Lower lobe of right lung (tissue), 2 donors: ENCODE data around the gene XPA. TPM values are rescaled to one million over a fixed set of nuclear protein-coding genes. Genes with fewer than 3 reads are reported as not detected.

Experiments used
- ATAC-seq, 2 donors: fragments of 200-7000 bp; cut with Tn5 transposase; one replicate each; pipeline ENCODE4 v1.9.1; 2020 to 2022; ENCODE audit warnings: mild to moderate bottlenecking in 2 of 2, moderate library complexity in 2 of 2
- DNase-seq: peaks from one replicate; pipeline ENCODE4 v3.0.0-alpha.2; 2020
- H3K27ac ChIP-seq: fragments of 200-600 bp; one replicate; pipeline ENCODE4 v1.8.0; 2022
- H3K27me3 ChIP-seq: fragments of 200-600 bp; one replicate; pipeline ENCODE4 v1.8.0; 2022; ENCODE audit warnings: low read depth
- H3K36me3 ChIP-seq: fragments of 200-600 bp; one replicate; pipeline ENCODE4 v1.8.0; 2022; ENCODE audit warnings: mild to moderate bottlenecking
- H3K4me1 ChIP-seq: fragments of 200-600 bp; one replicate; pipeline ENCODE4 v1.8.0; 2022
- H3K4me3 ChIP-seq: fragments of 200-600 bp; one replicate; pipeline ENCODE4 v1.8.0; 2022; ENCODE audit warnings: mild to moderate bottlenecking
- H3K9me3 ChIP-seq: fragments of 200-600 bp; one replicate; pipeline ENCODE4 v1.8.0; 2022
- CTCF ChIP-seq: fragments of 200-600 bp; IDR thresholded peaks from one replicate; pipeline ENCODE4 v1.8.0; 2022; ENCODE audit warnings: antibody characterized with exemption, mild to moderate bottlenecking
- intact Hi-C: fragments of 100-400 bp; cut with DNase I; formaldehyde crosslinking; loops from one replicate; pipeline ENCODE4 v1.11.0; 2022
- total RNA-seq: library from RNA; stranded (reverse); fragmentation: NEBNext Ultra II Directional; extraction: Animal tissue kit (Norgen Biotek cat#: 25700); gene quantifications from one replicate; pipeline ENCODE4 v1.2.1, GENCODE V29; 2021
- donor health status: DM: no; HTN: yes; CAD: no; lungs with severe emphysema.

Gene XPA
- total RNA-seq, 1 donor from 2014 or later: 11.3 TPM

- DNase-seq (no peak), ATAC-seq (peak in 1 of 2 donors; percentile 29)
- peaks cover 100% of the 10 kb centered on the region for H3K36me3 ChIP-seq
- no peak for TF ChIP-seq CTCF
- no peak overlapping the region for H3K4me3 ChIP-seq
- intact Hi-C loops: no loop called here
- H3K27me3 ChIP-seq: no peaks in the 10 kb centered on the region
- no peaks in the 10 kb centered on the region for H3K4me1 ChIP-seq
- no peaks in the 10 kb centered on the region for H3K9me3 ChIP-seq
- H3K27ac ChIP-seq: no peak overlapping the region
Observed at GRCh38 chr9:97666907-97667686, 30.0 kb downstream of the XPA start.

- H3K36me3 ChIP-seq: peaks cover 100% of the 10 kb centered on the region
- no peak for ATAC-seq
- H3K9me3 ChIP-seq: no peaks in the 10 kb centered on the region
Observed at GRCh38 chr9:97665742-97666141, 31.4 kb downstream of the XPA start.

GRCh38 chr9:97660847-97661246, 36.3 kb downstream of the XPA start:
- ATAC-seq (no peak), DNase-seq (no peak)
- intact Hi-C loops: no loop called here
- no peaks in the 10 kb centered on the region for H3K9me3 ChIP-seq
- no peaks in the 10 kb centered on the region for H3K4me1 ChIP-seq
- H3K27ac ChIP-seq: no peak overlapping the region
- no peak for TF ChIP-seq CTCF
- H3K36me3 ChIP-seq: peaks cover 100% of the 10 kb centered on the region
- no peaks in the 10 kb centered on the region for H3K27me3 ChIP-seq
- H3K4me3 ChIP-seq: no peak overlapping the region

More at GRCh38 chr9:97665742-97666141, 31.4 kb downstream of the XPA start:
- Histone ChIP-seq H3K27me3 (no peaks in the 10 kb centered on the region), H3K4me3 (no peak overlapping the region), H3K27ac (no peak overlapping the region), H3K4me1 (no peaks in the 10 kb centered on the region)
- DNase-seq: no peak
- intact Hi-C loops: no loop called here
- TF ChIP-seq CTCF: no peak

- no peaks in the 10 kb centered on the region for H3K27me3 ChIP-seq
- intact Hi-C loops: no loop called here
- no peak for ATAC-seq
Observed at GRCh38 chr9:97660340-97660739, 36.8 kb downstream of the XPA start.

GRCh38 chr9:97659771-97660170, 37.4 kb downstream of the XPA start:
- H3K27ac ChIP-seq: no peak overlapping the region
- ATAC-seq (no peak), DNase-seq (no peak)
- no peak overlapping the region for H3K4me3 ChIP-seq
- H3K36me3 ChIP-seq: peaks cover 100% of the 10 kb centered on the region
- no peaks in the 10 kb centered on the region for H3K9me3 ChIP-seq
- H3K27me3 ChIP-seq: no peaks in the 10 kb centered on the region
- intact Hi-C loops: no loop called here
- no peak for TF ChIP-seq CTCF
- H3K4me1 ChIP-seq: no peaks in the 10 kb centered on the region

More at GRCh38 chr9:97660340-97660739, 36.8 kb downstream of the XPA start:
- no peaks in the 10 kb centered on the region for H3K4me1 ChIP-seq
- peaks cover 100% of the 10 kb centered on the region for H3K36me3 ChIP-seq
- H3K9me3 ChIP-seq: no peaks in the 10 kb centered on the region
- DNase-seq: no peak
- TF ChIP-seq CTCF: no peak
- no peak overlapping the region for H3K27ac ChIP-seq
- no peak overlapping the region for H3K4me3 ChIP-seq
